H1 (cell line): ENCODE measurements around the gene FPGS. TPM values are rescaled to one million over a fixed set of nuclear protein-coding genes. Genes with fewer than 3 reads are reported as not detected.

Experiments
- microRNA-seq, 2 experiments: library from miRNA; unstranded; fragments of <30 nt; microRNA quantifications; one replicate each; pipeline versions ENCODE4 to v1.2.0, GENCODE V29; 2016 to 2020; ENCODE audit warnings: borderline microRNAs expressed in 2 of 2, borderline number of aligned reads in 2 of 2, borderline replicate concordance in 1 of 2
- polyA plus RNA-seq, 7 experiments: library from polyadenylated mRNA; depleted of rRNA in 3 of 7; stranded (reverse) in 5 of 7; unstranded in 2 of 7; fragments of >200 nt in 5 of 7; fragments of 200-250 nt in 2 of 7; gene quantifications; 1 replicate in 5 of 7; 2 replicates in 1 of 7; 4 replicates in 1 of 7; pipeline versions ENCODE4 v1.2.1 to v1.2.3, GENCODE V29; 2011 to 2013; ENCODE audit warnings: missing spikeins in 2 of 7, mixed read lengths in 2 of 7
- small RNA-seq: library from polyadenylated mRNA; stranded (forward); fragments of <200 nt; extraction: miRNeasy Mini kit (QIAGEN cat#:217004); gene quantifications from one replicate; pipeline ENCODE3, GENCODE V24; 2013; ENCODE audit not compliant: insufficient read depth
- total RNA-seq: library from RNA; stranded (reverse); fragmentation: NEBNext Ultra II Directional; extraction: Animal tissue kit (Norgen Biotek cat#: 25700); gene quantifications from 2 replicates; pipeline ENCODE4 v1.2.1, GENCODE V29; 2021

Gene FPGS
- total and polyA plus RNA-seq, 2 of the 8 experiments (the other 6 are each of a cell fraction or from before 2014, with no cell fraction given), result 62.4 to 83.0 TPM

Small RNAs within 50 kb of the gene (microRNA-seq; reads per million reads assigned to microRNA genes)
- gene MIR2861 (0 reads per million in 2 experiments), gene MIR3960 (0 reads per million in 2 experiments)

Small RNAs within 50 kb of the gene (small RNA-seq; reads per million reads assigned to genes)
- gene RF00019 (not detected), gene RNA5SP296 (not detected)

Other genes with a start within 250 kb of the FPGS start
- 60.9 and 61.9 TPM in 2 replicates for gene STXBP1, start 190.6 kb upstream of the FPGS start, total RNA-seq
- gene STXBP1, start 190.6 kb upstream of the FPGS start, polyA plus RNA-seq (2011; rRNA removed), result 11.5 and 19.4 TPM in 2 replicates
- gene CFAP157, start 95.9 kb upstream of the FPGS start, total RNA-seq, result not detected in 2 replicates
- gene CFAP157, start 95.9 kb upstream of the FPGS start, polyA plus RNA-seq (2011; rRNA removed), result 0.05 TPM in 1 of 2 replicates, not detected in the other
- 11.1 and 11.2 TPM in 2 replicates for gene PTRH1, start 87.2 kb upstream of the FPGS start, total RNA-seq
- 19.8 and 26.4 TPM in 2 replicates for gene PTRH1, start 87.2 kb upstream of the FPGS start, polyA plus RNA-seq (2011; rRNA removed)
- gene TTC16, start 86.8 kb upstream of the FPGS start, total RNA-seq, result not detected in 2 replicates
- gene TTC16, start 86.8 kb upstream of the FPGS start, polyA plus RNA-seq (2011; rRNA removed), result 0.03 TPM in 2 replicates
- 18.4 and 18.7 TPM in 2 replicates for gene TOR2A, start 67.6 kb upstream of the FPGS start, total RNA-seq
- gene TOR2A, start 67.6 kb upstream of the FPGS start, polyA plus RNA-seq (2011; rRNA removed), result 24.9 and 34.2 TPM in 2 replicates
- 6.4 and 7.3 TPM in 2 replicates for gene SH2D3C, start 24.2 kb upstream of the FPGS start, total RNA-seq
- 8.1 and 12.3 TPM in 2 replicates for gene SH2D3C, start 24.2 kb upstream of the FPGS start, polyA plus RNA-seq (2011; rRNA removed)
- gene CDK9, start 16.8 kb upstream of the FPGS start, total RNA-seq, result 86.3 and 87.5 TPM in 2 replicates
- gene CDK9, start 16.8 kb upstream of the FPGS start, polyA plus RNA-seq (2011; rRNA removed), result 69.1 and 94.0 TPM in 2 replicates
- gene ENG, start 51.8 kb downstream of the FPGS start, total RNA-seq, result 4.2 and 4.4 TPM in 2 replicates
- 1.8 and 3.2 TPM in 2 replicates for gene ENG, start 51.8 kb downstream of the FPGS start, polyA plus RNA-seq (2011; rRNA removed)
- gene AK1, start 74.8 kb downstream of the FPGS start, total RNA-seq, result 35.9 and 37.9 TPM in 2 replicates
- 39.2 and 44.1 TPM in 2 replicates for gene AK1, start 74.8 kb downstream of the FPGS start, polyA plus RNA-seq (2011; rRNA removed)
- gene ST6GALNAC6, start 96.7 kb downstream of the FPGS start, total RNA-seq, result 37.7 and 43.7 TPM in 2 replicates
- gene ST6GALNAC6, start 96.7 kb downstream of the FPGS start, polyA plus RNA-seq (2011; rRNA removed), result 64.4 and 72.9 TPM in 2 replicates
- gene ST6GALNAC4, start 114.2 kb downstream of the FPGS start, total RNA-seq, result 21.8 and 27.0 TPM in 2 replicates
- gene ST6GALNAC4, start 114.2 kb downstream of the FPGS start, polyA plus RNA-seq (2011; rRNA removed), result 34.1 and 49.5 TPM in 2 replicates
- 12.2 and 13.4 TPM in 2 replicates for gene PIP5KL1, start 127.9 kb downstream of the FPGS start, total RNA-seq
- 15.4 and 27.4 TPM in 2 replicates for gene PIP5KL1, start 127.9 kb downstream of the FPGS start, polyA plus RNA-seq (2011; rRNA removed)
- gene DPM2, start 135.0 kb downstream of the FPGS start, total RNA-seq, result 45.4 and 48.8 TPM in 2 replicates
- gene DPM2, start 135.0 kb downstream of the FPGS start, polyA plus RNA-seq (2011; rRNA removed), result 95.4 and 110 TPM in 2 replicates
- 50.8 and 51.3 TPM in 2 replicates for gene EEIG1, start 178.1 kb downstream of the FPGS start, total RNA-seq
- 29.8 and 61.0 TPM in 2 replicates for gene EEIG1, start 178.1 kb downstream of the FPGS start, polyA plus RNA-seq (2011; rRNA removed)